HG03558 (cell line): ENCODE results near the gene C5orf24.
"Not testable (repeated sequence)": the region's sequence is repeated elsewhere in the genome, so short reads cannot be mapped to it uniquely, and the experiment has no call there.

Experiments used
- ATAC-seq: cut with Tn5 transposase; IDR thresholded peaks from one replicate; pipeline ENCODE4 v1.9.1; 2021; ENCODE audit warnings: moderate number of reproducible peaks; ENCODE audit not compliant: unreplicated experiment; ENCODE audit errors: extremely low read depth

C5orf24 gene

GRCh38 chr5:134851307-134851923 is 5.6 kb downstream of the C5orf24 start:
- no peak for ATAC-seq

- not testable (repeated sequence) for ATAC-seq
Measured at GRCh38 chr5:134856465-134856864, 10.7 kb downstream of the C5orf24 start.

- no peak for ATAC-seq
Measured at GRCh38 chr5:134857401-134857800, 11.6 kb downstream of the C5orf24 start.

GRCh38 chr5:134864707-134865106 is 18.9 kb downstream of the C5orf24 start:
- ATAC-seq: no peak

- no peak for ATAC-seq
Measured at GRCh38 chr5:134873494-134873893, 27.7 kb downstream of the C5orf24 start.

- peak; percentile 42 for ATAC-seq
Measured at GRCh38 chr5:134873987-134874830, 28.4 kb downstream of the C5orf24 start, which contains the start of gene TXNDC15. Gene TXNDC15, plus strand, starts transcription at chr5:134874371. Its CDS starts 57 bp downstream, at chr5:134874428.

- no peak for ATAC-seq
Measured at GRCh38 chr5:134874831-134875655, 29.3 kb downstream of the C5orf24 start.

- ATAC-seq: peak; percentile 38
Measured at GRCh38 chr5:134877159-134877558, 31.4 kb downstream of the C5orf24 start.

- no peak for ATAC-seq
Measured at GRCh38 chr5:134878403-134878802, 32.6 kb downstream of the C5orf24 start.

- no peak for ATAC-seq
Measured at GRCh38 chr5:134879456-134879855, 33.7 kb downstream of the C5orf24 start.

- ATAC-seq: not testable (repeated sequence)
Measured at GRCh38 chr5:134880937-134881336, 35.2 kb downstream of the C5orf24 start.

GRCh38 chr5:134881711-134882110 is 35.9 kb downstream of the C5orf24 start:
- ATAC-seq: not testable (repeated sequence)

GRCh38 chr5:134887593-134888159 is 41.9 kb downstream of the C5orf24 start:
- ATAC-seq: no peak

- no peak for ATAC-seq
Measured at GRCh38 chr5:134889335-134889734, 43.6 kb downstream of the C5orf24 start.

GRCh38 chr5:134891473-134891872 is 45.7 kb downstream of the C5orf24 start:
- no peak for ATAC-seq

- ATAC-seq: no peak
Measured at GRCh38 chr5:134892282-134892681, 46.5 kb downstream of the C5orf24 start.

GRCh38 chr5:134892926-134893325 is 47.2 kb downstream of the C5orf24 start:
- no peak for ATAC-seq

- no peak for ATAC-seq
Measured at GRCh38 chr5:134893748-134894505, 48.2 kb downstream of the C5orf24 start.

- no peak for ATAC-seq
Measured at GRCh38 chr5:134902071-134902801, 56.5 kb downstream of the C5orf24 start.
